ENCODE results near the gene EFCAB10. TPM values are rescaled to one million over a fixed set of nuclear protein-coding genes. Genes with fewer than 3 reads are reported as not detected.
A peak's percentile ranks its signal among the peaks of the same experiment; 100 is the strongest.

EFCAB10 gene
- total and polyA plus RNA-seq, 4 donors, result 4.5 to 23.2 (median 12.7) TPM

DNA sequence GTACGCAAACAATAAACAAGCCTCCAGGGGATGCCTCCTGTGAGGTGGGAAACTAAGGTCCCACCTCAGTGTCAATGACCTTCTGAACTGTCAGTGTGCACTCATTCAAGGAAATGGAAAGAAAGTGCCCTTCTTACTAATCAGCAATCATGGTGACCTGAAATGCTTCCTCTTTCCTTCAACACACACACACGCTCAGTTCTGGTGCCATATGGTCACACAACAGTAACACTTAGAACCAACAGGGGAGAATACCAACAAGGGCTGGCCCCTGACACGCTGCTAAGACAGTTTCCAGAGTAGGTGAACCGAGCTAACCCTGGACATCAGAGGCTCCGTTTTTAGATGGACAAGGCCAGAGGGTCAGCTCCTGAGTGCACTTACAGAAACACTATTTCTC, 42.1 kb upstream of the EFCAB10 start:
- Histone ChIP-seq H3K27ac (ENCODE audit: low read depth in 1 of 2, low read length in 1 of 2) (no peak overlapping the region), H3K9ac (ENCODE audit: insufficient read depth in 1 of 2, low read length in 2 of 2) (no peak overlapping the region), H3K36me3 (ENCODE audit: control insufficient read depth in 4 of 4, insufficient read depth in 4 of 4, low read length in 4 of 4) (peaks cover 0 to 26% (median 15%) of the 10 kb centered on the region in 4 donors), H3K27me3 (ENCODE audit: control insufficient read depth in 3 of 3, insufficient read depth in 3 of 3, low read length in 2 of 3) (no peaks in the 10 kb centered on the region), H3K4me1 (ENCODE audit: control insufficient read depth in 5 of 5, insufficient read depth in 5 of 5, low read length in 5 of 5) (peaks cover 0 to 19% (median 3%) of the 10 kb centered on the region in 5 donors), H3K4me3 (no peak overlapping the region), H3K9me3 (ENCODE audit: control insufficient read depth in 4 of 4, insufficient read depth in 3 of 4, low read length in 3 of 4) (peaks cover 0 to 3% (median 1%) of the 10 kb centered on the region in 4 donors)
- TF ChIP-seq, protein P1, sequence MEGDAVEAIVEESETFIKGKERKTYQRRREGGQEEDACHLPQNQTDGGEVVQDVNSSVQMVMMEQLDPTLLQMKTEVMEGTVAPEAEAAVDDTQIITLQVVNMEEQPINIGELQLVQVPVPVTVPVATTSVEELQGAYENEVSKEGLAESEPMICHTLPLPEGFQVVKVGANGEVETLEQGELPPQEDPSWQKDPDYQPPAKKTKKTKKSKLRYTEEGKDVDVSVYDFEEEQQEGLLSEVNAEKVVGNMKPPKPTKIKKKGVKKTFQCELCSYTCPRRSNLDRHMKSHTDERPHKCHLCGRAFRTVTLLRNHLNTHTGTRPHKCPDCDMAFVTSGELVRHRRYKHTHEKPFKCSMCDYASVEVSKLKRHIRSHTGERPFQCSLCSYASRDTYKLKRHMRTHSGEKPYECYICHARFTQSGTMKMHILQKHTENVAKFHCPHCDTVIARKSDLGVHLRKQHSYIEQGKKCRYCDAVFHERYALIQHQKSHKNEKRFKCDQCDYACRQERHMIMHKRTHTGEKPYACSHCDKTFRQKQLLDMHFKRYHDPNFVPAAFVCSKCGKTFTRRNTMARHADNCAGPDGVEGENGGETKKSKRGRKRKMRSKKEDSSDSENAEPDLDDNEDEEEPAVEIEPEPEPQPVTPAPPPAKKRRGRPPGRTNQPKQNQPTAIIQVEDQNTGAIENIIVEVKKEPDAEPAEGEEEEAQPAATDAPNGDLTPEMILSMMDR (IDR thresholded peaks at IDR 0.05; ENCODE audit: control extremely low read depth, extremely low read depth), result no peak
- no peak for ATAC-seq (ENCODE audit: insufficient read depth, low FRiP score)
- no peak for DNase-seq
- 88 to 94% methylated on average over 5 of the region's 5 CpGs for WGBS, 2 donors

- no peak overlapping the region for H3K27ac ChIP-seq (ENCODE audit: low read depth in 1 of 2, low read length in 1 of 2)
- peaks cover 0 to 3% (median 1%) of the 10 kb centered on the region in 4 donors for H3K9me3 ChIP-seq (ENCODE audit: control insufficient read depth in 4 of 4, insufficient read depth in 3 of 4, low read length in 3 of 4)
- peaks cover 0 to 28% (median 21%) of the 10 kb centered on the region in 4 donors for H3K36me3 ChIP-seq (ENCODE audit: control insufficient read depth in 4 of 4, insufficient read depth in 4 of 4, low read length in 4 of 4)
- TF ChIP-seq, protein P1 (IDR thresholded peaks at IDR 0.05; ENCODE audit: control extremely low read depth, extremely low read depth), result no peak
- peaks cover 0 to 19% (median 3%) of the 10 kb centered on the region in 5 donors for H3K4me1 ChIP-seq (ENCODE audit: control insufficient read depth in 5 of 5, insufficient read depth in 5 of 5, low read length in 5 of 5)
- WGBS, 2 donors, result 93% methylated on average over 15 of the region's 15 CpGs
- no peak overlapping the region for H3K9ac ChIP-seq (ENCODE audit: insufficient read depth in 1 of 2, low read length in 2 of 2)
- no peaks in the 10 kb centered on the region for H3K27me3 ChIP-seq (ENCODE audit: control insufficient read depth in 3 of 3, insufficient read depth in 3 of 3, low read length in 2 of 3)
- ATAC-seq (ENCODE audit: insufficient read depth, low FRiP score), result no peak
- DNase-seq, result no peak
- H3K4me3 ChIP-seq, result no peak overlapping the region
Observed at GRCh38 chr7:105622106-105622731, 40.9 kb upstream of the EFCAB10 start.

DNA sequence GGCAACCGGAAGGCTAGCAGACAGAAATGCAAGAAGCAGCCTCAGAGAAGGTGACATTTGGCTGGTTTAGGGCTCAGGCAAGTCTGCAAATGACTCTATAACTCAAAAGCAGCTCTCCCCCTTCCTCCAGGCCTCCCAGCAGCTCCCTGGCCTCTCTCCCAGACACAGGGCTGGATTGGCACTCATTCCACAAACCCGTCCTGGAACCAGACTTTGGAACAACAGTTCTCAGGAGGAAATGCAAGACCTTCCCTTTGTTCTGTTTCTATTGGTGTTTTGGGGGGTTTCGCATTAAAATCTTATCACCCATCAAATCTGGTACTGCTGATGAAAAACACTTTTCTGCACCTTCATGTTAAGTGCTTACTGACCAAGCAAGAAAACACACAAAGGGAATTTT, 40.3 kb upstream of the EFCAB10 start:
- ATAC-seq (ENCODE audit: insufficient read depth, low FRiP score) (no peak), DNase-seq (peak; percentile 79 to 91 (median 84))
- Histone ChIP-seq H3K36me3 (ENCODE audit: control insufficient read depth in 4 of 4, insufficient read depth in 4 of 4, low read length in 4 of 4) (peaks cover 0 to 28% (median 21%) of the 10 kb centered on the region in 4 donors), H3K4me3 (no peak overlapping the region), H3K27me3 (ENCODE audit: control insufficient read depth in 3 of 3, insufficient read depth in 3 of 3, low read length in 2 of 3) (no peaks in the 10 kb centered on the region), H3K9ac (ENCODE audit: insufficient read depth in 1 of 2, low read length in 2 of 2) (no peak overlapping the region), H3K27ac (ENCODE audit: low read depth in 1 of 2, low read length in 1 of 2) (no peak overlapping the region), H3K4me1 (ENCODE audit: control insufficient read depth in 5 of 5, insufficient read depth in 5 of 5, low read length in 5 of 5) (peaks cover 0 to 19% (median 3%) of the 10 kb centered on the region in 5 donors), H3K9me3 (ENCODE audit: control insufficient read depth in 4 of 4, insufficient read depth in 3 of 4, low read length in 3 of 4) (peaks cover 0 to 3% (median 1%) of the 10 kb centered on the region in 4 donors)
- TF ChIP-seq, protein P1 (IDR thresholded peaks at IDR 0.05; ENCODE audit: control extremely low read depth, extremely low read depth), result no peak
- 78 to 82% methylated on average over 3 of the region's 3 CpGs for WGBS, 2 donors
